Stomach (tissue), 9 donors: ENCODE results near the gene ZNF821. TPM values are rescaled to one million over a fixed set of nuclear protein-coding genes. Genes with fewer than 3 reads are reported as not detected.

ENCODE experiments used
- DNase-seq, 2 donors: peaks; one replicate each; pipeline versions ENCODE4 v3.0.0 to v3.0.0-alpha.2; 2013 to 2019
- H3K27ac ChIP-seq, 5 donors: fragments of 200-600 bp in 4 of 5; sonication (generic) in 4 of 5; one replicate each; pipeline ENCODE4 v1.5.1; 2013 to 2019; ENCODE audit warnings: mild to moderate bottlenecking in 1 of 5, moderate library complexity in 1 of 5
- H3K27me3 ChIP-seq, 3 donors: fragments of 200-600 bp; sonication (generic); one replicate each; pipeline ENCODE4 v1.5.1; 2017 to 2019; ENCODE audit warnings: mixed run types in 1 of 3
- H3K36me3 ChIP-seq, 4 donors: fragments of 200-600 bp; sonication (generic); 1 replicate in 3 of 4; 2 replicates in 1 of 4; pipeline ENCODE4 v1.5.1; 2016 to 2019
- H3K4me1 ChIP-seq, 4 donors: fragments of 200-600 bp; sonication (generic); one replicate each; pipeline ENCODE4 v1.5.1; 2016 to 2019
- H3K4me3 ChIP-seq, 4 donors: fragments of 200-600 bp; sonication (generic) in 3 of 4; one replicate each; pipeline ENCODE4 v1.5.1; 2016 to 2019; ENCODE audit warnings: mild to moderate bottlenecking in 1 of 4
- H3K9me3 ChIP-seq, 4 donors: fragments of 200-600 bp; sonication (generic); one replicate each; pipeline ENCODE4 v1.5.1; 2016 to 2019
- CTCF ChIP-seq, 7 experiments: fragments of 450-650 bp in 4 of 7; fragments of 200-600 bp in 3 of 7; sonication (generic) in 3 of 7; IDR thresholded peaks; one replicate each; pipeline ENCODE4 v1.5.1; 2016 to 2019; ENCODE audit warnings: antibody characterized with exemption in 7 of 7, control low read depth in 2 of 7, mild to moderate bottlenecking in 1 of 7
- EP300 ChIP-seq: sonication (generic); formaldehyde crosslinking; IDR thresholded peaks from one replicate; pipeline ENCODE4 v1.6.1; 2017; ENCODE audit warnings: antibody characterized with exemption
- POLR2A ChIP-seq, 4 donors: fragments of 450-650 bp; IDR thresholded peaks; one replicate each; pipeline ENCODE4 v1.6.1; 2016; ENCODE audit warnings: antibody characterized with exemption in 4 of 4, control low read depth in 2 of 4, mild to moderate bottlenecking in 1 of 4, moderate library complexity in 1 of 4
- POLR2AphosphoS5 ChIP-seq, 3 donors: sonication (generic); formaldehyde crosslinking; IDR thresholded peaks; one replicate each; pipeline ENCODE4 v1.6.1; 2016; ENCODE audit warnings: antibody characterized with exemption in 3 of 3
- WGBS, 5 donors: extraction: QIAGEN DNeasy Blood & Tissue Kit in 3 of 5; methylation state at CpG; one replicate each; pipeline versions ENCODE4 v1.1.5 to v1.1.7; 2013 to 2018; 5-methylcytosine and 5-hydroxymethylcytosine counted together
- intact Hi-C: fragments of 100-400 bp; cut with DNase I; formaldehyde crosslinking; loops from one replicate; pipeline ENCODE4 v1.15.1; 2023; ENCODE audit warnings: low total_unique reads
- polyA plus RNA-seq, 3 donors: library from polyadenylated mRNA; stranded (reverse); fragments of 200-250 nt; gene quantifications; one replicate each; pipeline ENCODE4 v1.2.3, GENCODE V29; 2013
- total RNA-seq, 5 donors: library from RNA; depleted of rRNA; stranded (reverse); fragments of >200 nt; gene quantifications; one replicate each; pipeline versions ENCODE4 v1.1.0 to v1.2.3, GENCODE V29; 2014 to 2016
- donor health status: healthy with polysubstance abuse.
- donor health status: Bipolar disorder and iron deficiency.
- donor health status: healthy.

ZNF821 gene
- total and polyA plus RNA-seq, 8 donors: 0.45 to 240 (median 5.2) TPM

- intact Hi-C loops: no loop called here
- Histone ChIP-seq H3K36me3 (peaks cover 33 to 82% (median 75%) of the 10 kb centered on the region in 4 donors), H3K4me1 (peaks cover 5 to 38% (median 17%) of the 10 kb centered on the region in 4 donors), H3K27me3 (no peaks in the 10 kb centered on the region), H3K9me3 (no peaks in the 10 kb centered on the region), H3K4me3 (no peak overlapping the region), H3K27ac (peak overlapping the region in 1 of 5 donors; percentile 14)
- no peak for DNase-seq
- no peak for TF ChIP-seq EP300
- TF ChIP-seq POLR2AphosphoS5 (IDR thresholded peaks at IDR 0.05): no peak
- no peak for TF ChIP-seq POLR2A (IDR thresholded peaks at IDR 0.05)
- no peak for TF ChIP-seq CTCF (IDR thresholded peaks at IDR 0.05)
- WGBS, 5 donors: 84 to 94% (median 86%) methylated on average over 4 of the region's 4 CpGs
These were observed 29.5 kb downstream of the ZNF821 start for GRCh38 chr16:71854369-71854948.

GRCh38 chr16:71853413-71853812, 30.6 kb downstream of the ZNF821 start:
- no peak overlapping the region for H3K4me3 ChIP-seq
- no peak for DNase-seq
- no peaks in the 10 kb centered on the region for H3K9me3 ChIP-seq
- intact Hi-C loops: no loop called here
- H3K27me3 ChIP-seq: no peaks in the 10 kb centered on the region
- peak overlapping the region in 1 of 5 donors; percentile 44 for H3K27ac ChIP-seq
- WGBS, 5 donors: 65 to 84% (median 74%) methylated on average over 4 of the region's 4 CpGs
- peaks cover 41 to 86% (median 78%) of the 10 kb centered on the region in 4 donors for H3K36me3 ChIP-seq
- TF ChIP-seq CTCF (IDR thresholded peaks at IDR 0.05) (no peak), POLR2A (IDR thresholded peaks at IDR 0.05) (no peak), EP300 (no peak), POLR2AphosphoS5 (IDR thresholded peaks at IDR 0.05) (no peak)
- H3K4me1 ChIP-seq: peaks cover 0 to 27% (median 7%) of the 10 kb centered on the region in 4 donors

- Histone ChIP-seq H3K36me3 (peaks cover 43 to 87% (median 82%) of the 10 kb centered on the region in 4 donors), H3K4me3 (no peak overlapping the region), H3K27me3 (no peaks in the 10 kb centered on the region), H3K9me3 (no peaks in the 10 kb centered on the region), H3K27ac (no peak overlapping the region), H3K4me1 (peaks cover 3 to 29% (median 8%) of the 10 kb centered on the region in 4 donors)
- DNase-seq: no peak
- no peak for TF ChIP-seq CTCF (IDR thresholded peaks at IDR 0.05)
- no peak for TF ChIP-seq EP300
- no peak for TF ChIP-seq POLR2A (IDR thresholded peaks at IDR 0.05)
- 90 to 100% (median 97%) methylated on average over 4 of the region's 4 CpGs for WGBS, 5 donors
- intact Hi-C loops: no loop called here
These were observed 31.4 kb downstream of the ZNF821 start for GRCh38 chr16:71852561-71852960.

- no peak overlapping the region for H3K4me3 ChIP-seq
- H3K4me1 ChIP-seq: peaks cover 6 to 33% (median 13%) of the 10 kb centered on the region in 4 donors
- H3K36me3 ChIP-seq: peaks cover 43 to 84% (median 80%) of the 10 kb centered on the region in 4 donors
These were observed 31.8 kb downstream of the ZNF821 start for GRCh38 chr16:71852158-71852557.

More at GRCh38 chr16:71852158-71852557, 31.8 kb downstream of the ZNF821 start:
- Histone ChIP-seq H3K9me3 (no peaks in the 10 kb centered on the region), H3K27ac (no peak overlapping the region), H3K27me3 (no peaks in the 10 kb centered on the region)
- no peak for DNase-seq
- 85 to 97% (median 89%) methylated on average over 3 of the region's 3 CpGs for WGBS, 5 donors
- intact Hi-C loops: no loop called here
- TF ChIP-seq CTCF (IDR thresholded peaks at IDR 0.05): no peak
- no peak for TF ChIP-seq EP300
- TF ChIP-seq POLR2AphosphoS5 (IDR thresholded peaks at IDR 0.05): no peak
- TF ChIP-seq POLR2A (IDR thresholded peaks at IDR 0.05): no peak
